Measurements from ENCODE around the gene CBLC. TPM values are rescaled to one million over a fixed set of nuclear protein-coding genes. Genes with fewer than 3 reads are reported as not detected.

The CBLC gene
- total RNA-seq, 2 donors from 2014 or later = 30.1 to 33.6 TPM

- Histone ChIP-seq H3K9me3 (no peaks in the 10 kb centered on the region), H3K4me3 (no peak overlapping the region), H3K36me3 (no peaks in the 10 kb centered on the region), H3K27ac (peak overlapping the region; percentile 89 to 90), H3K4me1 (replicated peaks) (peaks cover 22% of the 10 kb centered on the region), H3K27me3 (replicated peaks; ENCODE audit: insufficient read depth) (no peaks in the 10 kb centered on the region)
- TF ChIP-seq, protein P1, sequence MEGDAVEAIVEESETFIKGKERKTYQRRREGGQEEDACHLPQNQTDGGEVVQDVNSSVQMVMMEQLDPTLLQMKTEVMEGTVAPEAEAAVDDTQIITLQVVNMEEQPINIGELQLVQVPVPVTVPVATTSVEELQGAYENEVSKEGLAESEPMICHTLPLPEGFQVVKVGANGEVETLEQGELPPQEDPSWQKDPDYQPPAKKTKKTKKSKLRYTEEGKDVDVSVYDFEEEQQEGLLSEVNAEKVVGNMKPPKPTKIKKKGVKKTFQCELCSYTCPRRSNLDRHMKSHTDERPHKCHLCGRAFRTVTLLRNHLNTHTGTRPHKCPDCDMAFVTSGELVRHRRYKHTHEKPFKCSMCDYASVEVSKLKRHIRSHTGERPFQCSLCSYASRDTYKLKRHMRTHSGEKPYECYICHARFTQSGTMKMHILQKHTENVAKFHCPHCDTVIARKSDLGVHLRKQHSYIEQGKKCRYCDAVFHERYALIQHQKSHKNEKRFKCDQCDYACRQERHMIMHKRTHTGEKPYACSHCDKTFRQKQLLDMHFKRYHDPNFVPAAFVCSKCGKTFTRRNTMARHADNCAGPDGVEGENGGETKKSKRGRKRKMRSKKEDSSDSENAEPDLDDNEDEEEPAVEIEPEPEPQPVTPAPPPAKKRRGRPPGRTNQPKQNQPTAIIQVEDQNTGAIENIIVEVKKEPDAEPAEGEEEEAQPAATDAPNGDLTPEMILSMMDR (IDR thresholded peaks at IDR 0.05) = no peak
- TF ChIP-seq POLR2AphosphoS5 (IDR thresholded peaks at IDR 0.05) = peak; percentile 95
- peak; percentile 12 for TF ChIP-seq POLR2A (IDR thresholded peaks at IDR 0.05)
- WGBS = 28% methylated on average over 5 of the region's 5 CpGs
- DNase-seq (ENCODE audit: low spot score) = peak; percentile 92
- intact Hi-C loops (cut with DNase I) = no loop called here
These were observed 29.5 kb downstream of the CBLC start for GRCh38 chr19:44807162-44807561.

- intact Hi-C loops (cut with DNase I) = loop anchor here (2.0 kb wide), 1 partner anchor 37 kb away; no protein-coding TSS in a partner anchor
- Histone ChIP-seq H3K27me3 (replicated peaks; ENCODE audit: insufficient read depth) (no peaks in the 10 kb centered on the region), H3K36me3 (no peaks in the 10 kb centered on the region), H3K27ac (peak overlapping the region; percentile 89 to 90), H3K4me1 (replicated peaks) (peaks cover 22% of the 10 kb centered on the region), H3K9me3 (no peaks in the 10 kb centered on the region), H3K4me3 (peak overlapping the region in 1 of 2 donors; percentile 72)
- no peak for TF ChIP-seq POLR2A (IDR thresholded peaks at IDR 0.05)
- TF ChIP-seq, protein P1 (IDR thresholded peaks at IDR 0.05) = peak in 3 of 4 experiments; percentile 50 to 58 (median 55)
- WGBS = 24% methylated on average over 14 of the region's 14 CpGs
- DNase-seq (ENCODE audit: low spot score) = peak; percentile 34
These were observed 30.2 kb downstream of the CBLC start for GRCh38 chr19:44807652-44808462.

DNA sequence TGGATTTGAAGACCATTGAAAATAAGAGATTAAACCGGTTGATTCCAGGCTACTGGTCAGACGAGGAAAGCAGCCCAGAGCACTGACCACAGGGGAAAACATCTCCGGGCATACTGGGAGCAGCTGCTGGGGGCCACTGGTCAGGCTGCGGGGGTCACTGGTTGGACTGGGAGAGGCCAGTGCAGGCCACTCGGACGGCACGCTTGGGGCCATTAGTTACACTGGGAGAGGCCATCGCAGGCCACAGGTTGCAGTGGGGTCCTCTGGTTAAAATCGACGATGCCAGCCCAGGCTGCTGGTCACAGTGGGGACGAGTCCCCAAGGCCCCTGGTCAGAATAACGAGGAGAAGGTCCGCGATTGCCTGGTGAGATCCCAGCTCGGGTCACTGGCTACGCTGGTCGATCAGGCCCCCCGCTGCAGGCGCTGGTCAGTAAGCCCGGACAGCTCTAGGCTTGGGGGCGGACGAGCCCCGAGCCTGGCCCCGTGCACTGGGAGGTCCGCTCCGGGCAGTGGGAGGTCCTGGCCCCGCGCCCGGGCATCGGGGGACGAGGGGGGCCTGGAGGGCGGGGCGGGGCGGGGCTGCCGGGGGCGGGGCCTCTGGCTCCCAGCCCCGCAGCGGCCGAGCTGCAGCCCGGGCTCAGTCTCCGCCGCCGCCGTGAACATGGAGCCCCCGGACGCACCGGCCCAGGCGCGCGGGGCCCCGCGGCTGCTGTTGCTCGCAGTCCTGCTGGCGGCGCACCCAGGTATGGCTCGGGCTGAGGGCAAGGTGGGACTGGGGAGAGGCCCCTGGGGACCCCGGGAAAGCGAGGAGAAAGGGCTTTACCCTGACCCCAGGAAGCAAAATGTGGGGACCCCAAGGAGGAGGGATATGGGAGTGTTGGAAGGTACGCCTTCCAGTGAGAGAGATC lies 31.0 kb downstream of the CBLC start, which contains the start of gene BCAM:
TSS of gene BCAM (plus strand) at position 641 of the 909 bp plus-strand sequence. CDS start at position 663, 22 bp downstream.
- Histone ChIP-seq H3K4me3 (peak within 1 kb of the TSS; percentile 66 to 72), H3K9me3 (no peaks in the 10 kb centered on the region), H3K4me1 (replicated peaks) (peaks cover 22% of the 10 kb centered on the region), H3K36me3 (peaks cover 0 to 7% of the 10 kb centered on the region in 2 donors), H3K27me3 (replicated peaks; ENCODE audit: insufficient read depth) (no peaks in the 10 kb centered on the region), H3K27ac (peak within 1 kb of the TSS; percentile 89 to 90)
- WGBS = 3% methylated on average over 34 of the region's 59 CpGs
- intact Hi-C loops (cut with DNase I) = loop anchor here (2.0 kb wide), 1 partner anchor 36 kb away; no protein-coding TSS in a partner anchor
- DNase-seq (ENCODE audit: low spot score) = peak; percentile 71
- peak; percentile 49 for TF ChIP-seq POLR2AphosphoS5 (IDR thresholded peaks at IDR 0.05)
- peak; percentile 61 for TF ChIP-seq POLR2A (IDR thresholded peaks at IDR 0.05)
- TF ChIP-seq, protein P1 (IDR thresholded peaks at IDR 0.05) = peak in 1 of 4 experiments; percentile 8

DNA sequence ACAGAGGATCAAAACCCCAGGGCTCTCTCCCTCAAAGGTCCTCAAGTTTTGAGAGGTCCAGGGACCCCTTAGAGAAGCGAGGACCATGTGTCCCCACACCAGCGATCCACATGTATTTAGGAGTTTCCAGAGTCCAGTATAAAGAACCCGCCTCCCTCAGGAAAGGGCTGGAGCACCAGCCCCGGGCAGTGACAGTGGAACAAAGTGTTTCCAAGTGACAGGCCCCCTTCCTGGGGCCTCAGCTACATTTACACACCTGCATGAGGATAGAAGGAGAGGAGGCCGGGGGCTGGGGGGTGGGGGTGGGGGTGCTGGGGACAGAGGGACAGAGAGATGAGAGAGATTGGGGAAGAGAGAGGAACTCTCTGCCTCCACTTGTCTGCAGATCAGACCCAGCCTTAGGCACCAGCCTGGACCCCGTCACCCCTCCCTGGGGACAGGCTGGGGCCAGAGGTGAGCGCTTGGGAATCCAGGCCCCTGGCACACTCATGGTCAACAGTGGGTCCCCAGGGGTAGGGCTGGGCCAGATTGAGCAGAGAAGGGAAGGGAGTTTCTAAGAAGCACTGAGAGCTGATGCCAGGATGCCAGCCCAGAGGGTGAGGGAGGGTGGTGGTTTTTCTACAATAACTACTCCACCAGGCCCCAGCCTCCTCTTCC lies 32.0 kb downstream of the CBLC start:
- no peaks in the 10 kb centered on the region for H3K9me3 ChIP-seq
- 26% methylated on average over 7 of the region's 7 CpGs for WGBS
- peaks cover 0 to 16% of the 10 kb centered on the region in 2 donors for H3K36me3 ChIP-seq
- peak overlapping the region; percentile 89 to 90 for H3K27ac ChIP-seq
- DNase-seq (ENCODE audit: low spot score) = no peak
- H3K4me3 ChIP-seq = peak overlapping the region; percentile 66 to 72
- H3K4me1 ChIP-seq (replicated peaks) = peaks cover 22% of the 10 kb centered on the region
- TF ChIP-seq, protein P1 (IDR thresholded peaks at IDR 0.05) = no peak
- TF ChIP-seq POLR2A (IDR thresholded peaks at IDR 0.05) (no peak), POLR2AphosphoS5 (IDR thresholded peaks at IDR 0.05) (no peak)
- no peaks in the 10 kb centered on the region for H3K27me3 ChIP-seq (replicated peaks; ENCODE audit: insufficient read depth)
- intact Hi-C loops (cut with DNase I) = loop anchor here (2.0 kb wide), 1 partner anchor 35 kb away; no protein-coding TSS in a partner anchor
